Stimulated activated CD8-positive, alpha-beta memory T cell treated with anti-CD3 and anti-CD28 coated beads, Interleukin-7, amount 100 ng/mL, for 1 hour (primary cell): ENCODE data around the gene IQSEC1.

Source experiments
- DNase-seq, 2 donors: peaks; one replicate each; pipeline ENCODE4 v3.0.0-alpha.2; 2020; ENCODE audit warnings: low read depth in 2 of 2

The IQSEC1 gene

GRCh38 chr3:13016083-13016720 lies 57.0 kb downstream of the IQSEC1 start:
- DNase-seq, result no peak

GRCh38 chr3:13015286-13016082 lies 57.7 kb downstream of the IQSEC1 start:
- DNase-seq, result no peak

GRCh38 chr3:13014755-13015285 lies 58.4 kb downstream of the IQSEC1 start:
- no peak for DNase-seq

GRCh38 chr3:13013994-13014754 lies 59.1 kb downstream of the IQSEC1 start:
- DNase-seq, result no peak

GRCh38 chr3:13013566-13013965 lies 59.7 kb downstream of the IQSEC1 start:
- no peak for DNase-seq

- no peak for DNase-seq
These were observed 60.1 kb downstream of the IQSEC1 start for GRCh38 chr3:13013151-13013561.

GRCh38 chr3:13012221-13012691 lies 61.0 kb downstream of the IQSEC1 start:
- no peak for DNase-seq

- DNase-seq, result peak; percentile 61 to 62
These were observed 61.5 kb downstream of the IQSEC1 start for GRCh38 chr3:13011573-13012220.

- no peak for DNase-seq
These were observed 62.3 kb downstream of the IQSEC1 start for GRCh38 chr3:13010780-13011572.

- no peak for DNase-seq
These were observed 63.3 kb downstream of the IQSEC1 start for GRCh38 chr3:13009946-13010315.

- DNase-seq, result no peak
These were observed 63.9 kb downstream of the IQSEC1 start for GRCh38 chr3:13009132-13009945.

- no peak for DNase-seq
These were observed 64.9 kb downstream of the IQSEC1 start for GRCh38 chr3:13008155-13008995.

GRCh38 chr3:13007251-13007941 lies 65.8 kb downstream of the IQSEC1 start:
- DNase-seq, result no peak

- DNase-seq, result no peak
These were observed 66.8 kb downstream of the IQSEC1 start for GRCh38 chr3:13006216-13006990.

GRCh38 chr3:13005301-13005700 lies 67.9 kb downstream of the IQSEC1 start:
- no peak for DNase-seq

GRCh38 chr3:13004376-13004775 lies 68.9 kb downstream of the IQSEC1 start:
- no peak for DNase-seq

- no peak for DNase-seq
These were observed 69.6 kb downstream of the IQSEC1 start for GRCh38 chr3:13003608-13004007.
